Inferior parietal cortex (tissue), 1 donor: ENCODE results near the gene LRRC4.

Experiments
- DNase-seq: peaks from one replicate; pipeline ENCODE4 v3.0.0-alpha.2; 2016; ENCODE audit errors: extremely low spot score

Gene LRRC4

GRCh38 chr7:128006550-128007302 lies 24.5 kb downstream of the LRRC4 start:
- DNase-seq = no peak

GRCh38 chr7:128005759-128006159 lies 25.5 kb downstream of the LRRC4 start:
- no peak for DNase-seq

- no peak for DNase-seq
Measured at GRCh38 chr7:128005117-128005516, 26.1 kb downstream of the LRRC4 start.

GRCh38 chr7:128004623-128005022 lies 26.6 kb downstream of the LRRC4 start:
- DNase-seq = no peak

GRCh38 chr7:128003787-128004186 lies 27.4 kb downstream of the LRRC4 start:
- no peak for DNase-seq

- no peak for DNase-seq
Measured at GRCh38 chr7:128003167-128003566, 28.1 kb downstream of the LRRC4 start.

- DNase-seq = no peak
Measured at GRCh38 chr7:128000854-128001265, 30.4 kb downstream of the LRRC4 start.

- no peak for DNase-seq
Measured at GRCh38 chr7:128000048-128000447, 31.2 kb downstream of the LRRC4 start.

GRCh38 chr7:127998671-127999070 lies 32.6 kb downstream of the LRRC4 start:
- no peak for DNase-seq

GRCh38 chr7:127997226-127997922 lies 33.9 kb downstream of the LRRC4 start:
- no peak for DNase-seq

GRCh38 chr7:127996253-127997071 lies 34.8 kb downstream of the LRRC4 start:
- no peak for DNase-seq

- DNase-seq = no peak
Measured at GRCh38 chr7:127995881-127996215, 35.4 kb downstream of the LRRC4 start.

- DNase-seq = no peak
Measured at GRCh38 chr7:127995156-127995880, 35.9 kb downstream of the LRRC4 start.

- DNase-seq = no peak
Measured at GRCh38 chr7:127993987-127994386, 37.2 kb downstream of the LRRC4 start.

- no peak for DNase-seq
Measured at GRCh38 chr7:127993317-127993716, 37.9 kb downstream of the LRRC4 start.

- no peak for DNase-seq
Measured at GRCh38 chr7:127988751-127989150, 42.5 kb downstream of the LRRC4 start.

- no peak for DNase-seq
Measured at GRCh38 chr7:127986581-127987521, 44.4 kb downstream of the LRRC4 start.

GRCh38 chr7:127983804-127984332 lies 47.4 kb downstream of the LRRC4 start:
- no peak for DNase-seq

GRCh38 chr7:127981965-127982364 lies 49.3 kb downstream of the LRRC4 start:
- DNase-seq = no peak

GRCh38 chr7:127980901-127981300 lies 50.3 kb downstream of the LRRC4 start:
- DNase-seq = no peak

- no peak for DNase-seq
Measured at GRCh38 chr7:127979728-127980126, 51.5 kb downstream of the LRRC4 start.
